ENCODE results near the gene CT45A9. TPM values are rescaled to one million over a fixed set of nuclear protein-coding genes. Genes with fewer than 3 reads are reported as not detected.
"Not testable (repeated sequence)": the region's sequence is repeated elsewhere in the genome, so short reads cannot be mapped to it uniquely, and the experiment has no call there.

Gene CT45A9
- total and polyA plus RNA-seq, 2 experiments from 2014 or later: not detected

DNA sequence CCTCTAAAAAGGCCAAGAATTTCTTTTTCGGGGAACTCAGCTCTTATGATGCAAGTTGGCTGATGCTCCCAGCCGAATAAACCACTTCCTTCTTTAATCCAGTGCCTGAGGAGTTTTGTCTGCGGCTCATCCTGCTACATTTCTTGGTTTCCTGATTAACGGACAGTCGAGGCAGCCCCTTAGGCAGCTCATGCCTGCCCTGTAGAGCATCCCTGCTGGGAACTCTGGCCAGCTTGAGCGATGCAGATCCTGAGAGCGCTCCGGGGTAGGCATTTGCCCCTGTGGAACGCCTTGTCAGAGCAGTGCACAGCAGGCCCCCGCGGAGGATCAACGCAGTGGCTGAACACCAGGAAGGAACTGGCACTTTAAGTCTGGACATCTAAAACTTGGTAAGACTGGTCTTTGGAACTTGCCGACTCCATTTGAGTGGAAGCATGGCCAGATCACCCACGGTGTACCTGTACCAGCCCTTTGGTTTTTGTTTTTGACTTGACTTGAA lies 18.5 kb upstream of the CT45A9 start:
- H3K4me1 ChIP-seq (ENCODE audit: low read depth): no peaks in the 10 kb centered on the region
- H3K4me3 ChIP-seq: no peak overlapping the region
- DNase-seq (ENCODE audit: low read depth in 1 of 2, low spot score in 1 of 2): no peak
- H3K36me3 ChIP-seq: no peaks in the 10 kb centered on the region
- TF ChIP-seq, protein P1, sequence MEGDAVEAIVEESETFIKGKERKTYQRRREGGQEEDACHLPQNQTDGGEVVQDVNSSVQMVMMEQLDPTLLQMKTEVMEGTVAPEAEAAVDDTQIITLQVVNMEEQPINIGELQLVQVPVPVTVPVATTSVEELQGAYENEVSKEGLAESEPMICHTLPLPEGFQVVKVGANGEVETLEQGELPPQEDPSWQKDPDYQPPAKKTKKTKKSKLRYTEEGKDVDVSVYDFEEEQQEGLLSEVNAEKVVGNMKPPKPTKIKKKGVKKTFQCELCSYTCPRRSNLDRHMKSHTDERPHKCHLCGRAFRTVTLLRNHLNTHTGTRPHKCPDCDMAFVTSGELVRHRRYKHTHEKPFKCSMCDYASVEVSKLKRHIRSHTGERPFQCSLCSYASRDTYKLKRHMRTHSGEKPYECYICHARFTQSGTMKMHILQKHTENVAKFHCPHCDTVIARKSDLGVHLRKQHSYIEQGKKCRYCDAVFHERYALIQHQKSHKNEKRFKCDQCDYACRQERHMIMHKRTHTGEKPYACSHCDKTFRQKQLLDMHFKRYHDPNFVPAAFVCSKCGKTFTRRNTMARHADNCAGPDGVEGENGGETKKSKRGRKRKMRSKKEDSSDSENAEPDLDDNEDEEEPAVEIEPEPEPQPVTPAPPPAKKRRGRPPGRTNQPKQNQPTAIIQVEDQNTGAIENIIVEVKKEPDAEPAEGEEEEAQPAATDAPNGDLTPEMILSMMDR (IDR thresholded peaks at IDR 0.05; ENCODE audit: low read depth, low read length): no peak
- no peaks in the 10 kb centered on the region for H3K9me3 ChIP-seq (ENCODE audit: low read depth)
- no peak overlapping the region for H3K27ac ChIP-seq
- H3K27me3 ChIP-seq: no peaks in the 10 kb centered on the region

DNA sequence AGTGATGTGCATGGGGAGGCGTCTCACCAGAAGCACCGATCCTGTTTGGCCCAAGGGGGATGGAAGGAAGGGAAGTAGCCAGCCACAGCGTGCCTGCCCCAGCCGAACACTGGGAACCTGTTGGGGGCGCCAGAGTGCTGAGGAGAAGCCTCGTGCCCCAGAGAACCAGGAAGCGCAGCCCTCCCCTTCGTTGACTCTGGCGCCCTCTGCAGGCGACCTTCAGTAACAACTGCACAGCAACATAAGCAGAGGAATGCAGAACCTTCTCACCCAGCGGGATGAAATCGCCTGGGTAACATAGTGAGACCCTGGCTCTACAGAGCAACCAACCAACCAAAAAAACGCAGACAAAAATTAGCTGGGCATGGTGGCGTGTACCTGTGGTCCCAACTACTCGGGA lies 17.4 kb upstream of the CT45A9 start:
- H3K27me3 ChIP-seq; H3K4me3 ChIP-seq; H3K36me3 ChIP-seq; H3K9me3 ChIP-seq (ENCODE audit: low read depth); H3K27ac ChIP-seq; DNase-seq (ENCODE audit: low read depth in 1 of 2, low spot score in 1 of 2); H3K4me1 ChIP-seq (ENCODE audit: low read depth): not testable (repeated sequence)

DNA sequence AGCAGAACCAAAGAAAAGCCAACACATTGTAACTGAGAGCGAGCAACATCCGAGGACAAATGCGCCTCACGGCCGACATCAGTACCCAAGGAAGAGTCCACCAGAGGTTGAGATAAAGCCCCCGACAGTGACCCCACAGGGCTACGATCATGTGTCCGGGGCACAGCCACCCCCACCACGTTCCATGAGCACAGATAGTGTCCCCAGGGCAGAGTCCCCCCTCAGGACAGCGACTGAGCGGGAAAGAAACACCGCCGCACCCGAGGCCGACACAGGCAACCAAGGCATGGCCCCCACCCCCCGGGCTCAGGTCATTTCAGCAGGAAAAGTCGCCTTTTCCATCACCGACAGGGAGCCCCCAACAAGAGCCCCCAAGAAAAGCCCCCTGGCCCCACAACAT lies 16.6 kb upstream of the CT45A9 start:
- not testable (repeated sequence) for H3K27me3 ChIP-seq; H3K9me3 ChIP-seq (ENCODE audit: low read depth); H3K27ac ChIP-seq; H3K4me3 ChIP-seq; DNase-seq (ENCODE audit: low read depth in 1 of 2, low spot score in 1 of 2); H3K4me1 ChIP-seq (ENCODE audit: low read depth); H3K36me3 ChIP-seq

DNA sequence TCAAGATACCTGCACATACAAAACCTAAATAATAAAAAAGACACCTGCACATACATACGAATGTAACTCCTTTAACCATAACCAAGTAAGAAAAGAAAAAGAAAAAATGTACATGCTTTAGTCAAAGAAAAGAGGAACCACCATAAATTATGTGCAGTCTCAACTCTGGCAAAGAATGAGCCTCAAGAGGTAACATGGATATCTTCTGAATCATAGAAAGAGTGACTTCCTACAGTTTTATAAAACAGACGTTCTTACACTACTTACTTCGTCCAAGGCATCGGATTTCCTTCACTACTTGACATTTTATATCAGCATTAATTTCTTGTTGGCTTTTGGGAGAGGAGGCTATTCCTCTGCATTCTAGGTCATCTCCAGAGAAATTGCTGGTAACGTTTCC lies 11.1 kb upstream of the CT45A9 start:
- H3K36me3 ChIP-seq; H3K27me3 ChIP-seq; H3K27ac ChIP-seq; DNase-seq (ENCODE audit: low read depth in 1 of 2, low spot score in 1 of 2); H3K4me1 ChIP-seq (ENCODE audit: low read depth); H3K4me3 ChIP-seq; H3K9me3 ChIP-seq (ENCODE audit: low read depth): not testable (repeated sequence)

DNA sequence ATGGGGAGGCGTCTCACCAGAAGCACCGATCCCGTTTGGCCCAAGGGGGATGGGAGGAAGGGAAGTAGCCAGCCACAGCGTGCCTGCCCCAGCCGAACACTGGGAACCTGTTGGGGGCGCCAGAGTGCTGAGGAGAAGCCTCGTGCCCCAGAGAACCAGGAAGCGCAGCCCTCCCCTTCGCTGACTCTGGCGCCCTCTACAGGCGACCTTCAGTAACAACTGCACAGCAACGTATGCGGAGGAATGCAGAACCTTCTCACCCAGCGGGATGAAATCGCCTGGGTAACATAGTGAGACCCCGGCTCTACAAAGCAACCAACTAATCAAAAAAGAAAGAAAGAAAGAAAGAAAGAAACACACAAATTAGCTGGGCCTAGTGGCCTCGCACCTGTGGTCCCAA lies 17.2 kb downstream of the CT45A9 start, which contains the start of gene CT45A8:
Gene CT45A8 (minus strand): TSS at position 101 of the 400 bp plus-strand sequence. CDS start 3,755 bp downstream, outside the sequence.
- not testable (repeated sequence) for H3K36me3 ChIP-seq; H3K27ac ChIP-seq; H3K27me3 ChIP-seq; H3K4me3 ChIP-seq; H3K9me3 ChIP-seq (ENCODE audit: low read depth); H3K4me1 ChIP-seq (ENCODE audit: low read depth); DNase-seq (ENCODE audit: low read depth in 1 of 2, low spot score in 1 of 2)

DNA sequence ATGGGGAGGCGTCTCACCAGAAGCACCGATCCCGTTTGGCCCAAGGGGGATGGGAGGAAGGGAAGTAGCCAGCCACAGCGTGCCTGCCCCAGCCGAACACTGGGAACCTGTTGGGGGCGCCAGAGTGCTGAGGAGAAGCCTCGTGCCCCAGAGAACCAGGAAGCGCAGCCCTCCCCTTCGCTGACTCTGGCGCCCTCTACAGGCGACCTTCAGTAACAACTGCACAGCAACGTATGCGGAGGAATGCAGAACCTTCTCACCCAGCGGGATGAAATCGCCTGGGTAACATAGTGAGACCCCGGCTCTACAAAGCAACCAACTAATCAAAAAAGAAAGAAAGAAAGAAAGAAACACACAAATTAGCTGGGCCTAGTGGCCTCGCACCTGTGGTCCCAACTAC lies 34.4 kb downstream of the CT45A9 start, which contains the start of gene CT45A7:
Gene CT45A7 (minus strand): TSS at position 101 of the 400 bp plus-strand sequence. CDS start 3,747 bp downstream, outside the sequence.
- not testable (repeated sequence) for H3K9me3 ChIP-seq (ENCODE audit: low read depth); H3K36me3 ChIP-seq; H3K4me1 ChIP-seq (ENCODE audit: low read depth); H3K27me3 ChIP-seq; H3K27ac ChIP-seq; DNase-seq (ENCODE audit: low read depth in 1 of 2, low spot score in 1 of 2); H3K4me3 ChIP-seq

DNA sequence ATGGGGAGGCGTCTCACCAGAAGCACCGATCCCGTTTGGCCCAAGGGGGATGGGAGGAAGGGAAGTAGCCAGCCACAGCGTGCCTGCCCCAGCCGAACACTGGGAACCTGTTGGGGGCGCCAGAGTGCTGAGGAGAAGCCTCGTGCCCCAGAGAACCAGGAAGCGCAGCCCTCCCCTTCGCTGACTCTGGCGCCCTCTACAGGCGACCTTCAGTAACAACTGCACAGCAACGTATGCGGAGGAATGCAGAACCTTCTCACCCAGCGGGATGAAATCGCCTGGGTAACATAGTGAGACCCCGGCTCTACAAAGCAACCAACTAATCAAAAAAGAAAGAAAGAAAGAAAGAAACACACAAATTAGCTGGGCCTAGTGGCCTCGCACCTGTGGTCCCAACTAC lies 51.7 kb downstream of the CT45A9 start, which contains the start of gene CT45A2:
Gene CT45A2 (minus strand): TSS at position 101 of the 400 bp plus-strand sequence. CDS start 3,747 bp downstream, outside the sequence.
- H3K27ac ChIP-seq; H3K4me3 ChIP-seq; H3K9me3 ChIP-seq (ENCODE audit: low read depth); H3K27me3 ChIP-seq; H3K36me3 ChIP-seq; H3K4me1 ChIP-seq (ENCODE audit: low read depth); DNase-seq (ENCODE audit: low read depth in 1 of 2, low spot score in 1 of 2): not testable (repeated sequence)

Other genes with a start within 250 kb of the CT45A9 start
- not detected in 2 replicates for gene CT45A1, start 158.2 kb downstream of the CT45A9 start, total RNA-seq
- gene CT45A1, start 158.2 kb downstream of the CT45A9 start, polyA plus RNA-seq: not detected in 2 replicates
- not detected in 2 replicates for gene CT45A3, start 103.6 kb downstream of the CT45A9 start, total RNA-seq
- gene CT45A3, start 103.6 kb downstream of the CT45A9 start, polyA plus RNA-seq: not detected in 2 replicates
- gene CT45A5, start 86.3 kb downstream of the CT45A9 start, total RNA-seq: not detected in 2 replicates
- not detected in 2 replicates for gene CT45A5, start 86.3 kb downstream of the CT45A9 start, polyA plus RNA-seq
- gene CT45A6, start 69.0 kb downstream of the CT45A9 start, total RNA-seq: not detected in 2 replicates
- gene CT45A6, start 69.0 kb downstream of the CT45A9 start, polyA plus RNA-seq: not detected in 2 replicates
- not detected in 2 replicates for gene CT45A2, start 51.8 kb downstream of the CT45A9 start, total RNA-seq
- gene CT45A2, start 51.8 kb downstream of the CT45A9 start, polyA plus RNA-seq: not detected in 2 replicates
- gene CT45A7, start 34.5 kb downstream of the CT45A9 start, total RNA-seq: not detected in 2 replicates
- gene CT45A7, start 34.5 kb downstream of the CT45A9 start, polyA plus RNA-seq: not detected in 2 replicates
- gene CT45A8, start 17.3 kb downstream of the CT45A9 start, total RNA-seq: not detected in 2 replicates
- not detected in 2 replicates for gene CT45A8, start 17.3 kb downstream of the CT45A9 start, polyA plus RNA-seq
- not detected in 2 replicates for gene CT45A10, start 21.6 kb upstream of the CT45A9 start, total RNA-seq
- gene CT45A10, start 21.6 kb upstream of the CT45A9 start, polyA plus RNA-seq: not detected in 2 replicates
- not detected in 2 replicates for gene SAGE1, start 21.9 kb upstream of the CT45A9 start, total RNA-seq
- not detected in 2 replicates for gene SAGE1, start 21.9 kb upstream of the CT45A9 start, polyA plus RNA-seq
- 8.3 and 8.5 TPM in 2 replicates for gene MMGT1, start 102.2 kb upstream of the CT45A9 start, total RNA-seq
- 9.5 and 10.5 TPM in 2 replicates for gene MMGT1, start 102.2 kb upstream of the CT45A9 start, polyA plus RNA-seq
- gene SLC9A6, start 113.6 kb upstream of the CT45A9 start, total RNA-seq: 12.0 and 13.2 TPM in 2 replicates
- 11.8 and 12.3 TPM in 2 replicates for gene SLC9A6, start 113.6 kb upstream of the CT45A9 start, polyA plus RNA-seq